Jurkat, Clone E6-1 (cell line): ENCODE results near the gene C2orf68.
"Not testable (repeated sequence)": the region's sequence is repeated elsewhere in the genome, so short reads cannot be mapped to it uniquely, and the experiment has no call there.

Experiments used
- DNase-seq: peaks from one replicate; pipeline ENCODE4 v3.0.0-alpha.2; 2011; ENCODE audit warnings: low read depth, low spot score
- H3K4me3 ChIP-seq: 2 replicates; pipeline ENCODE4 v1.5.1; 2011; ENCODE audit warnings: mild to moderate bottlenecking, low read length, control low read depth, moderate library complexity

The C2orf68 gene

DNA sequence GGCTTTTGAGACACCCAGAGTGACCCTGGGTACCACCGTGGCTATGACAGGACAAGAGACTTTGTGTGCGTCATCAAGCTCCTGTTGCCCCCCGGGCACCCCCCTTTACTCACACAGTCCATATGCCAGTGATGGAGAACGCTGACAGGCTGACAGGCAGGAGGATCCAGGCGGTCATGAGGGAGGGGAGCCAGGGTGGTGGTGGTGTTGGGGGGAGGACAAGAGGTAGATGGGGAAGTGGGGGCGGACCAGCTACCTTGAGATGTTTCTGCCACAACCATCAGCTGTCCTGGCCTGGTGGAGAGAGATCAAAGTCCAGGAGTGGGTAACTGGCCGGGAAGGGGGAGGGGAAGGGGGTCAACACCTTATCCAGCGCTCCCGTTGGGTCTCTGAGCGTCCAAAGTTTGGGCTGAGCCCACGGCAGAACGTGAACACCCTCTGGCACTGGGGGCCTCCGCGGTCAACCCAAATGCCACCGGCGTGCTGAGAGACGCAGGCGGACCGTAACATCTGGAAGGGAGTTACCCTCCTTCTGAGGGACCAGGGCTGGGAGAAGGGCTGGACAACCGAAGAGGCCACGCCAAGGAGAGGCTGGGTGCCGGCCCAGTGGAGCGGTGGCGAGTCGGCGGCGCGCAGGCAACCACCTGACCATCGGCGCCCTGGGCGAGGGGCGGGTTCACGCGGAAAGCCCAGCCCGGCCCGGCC lies 9.9 kb downstream of the C2orf68 start:
- H3K4me3 ChIP-seq, result no peak overlapping the region
- DNase-seq, result no peak

DNA sequence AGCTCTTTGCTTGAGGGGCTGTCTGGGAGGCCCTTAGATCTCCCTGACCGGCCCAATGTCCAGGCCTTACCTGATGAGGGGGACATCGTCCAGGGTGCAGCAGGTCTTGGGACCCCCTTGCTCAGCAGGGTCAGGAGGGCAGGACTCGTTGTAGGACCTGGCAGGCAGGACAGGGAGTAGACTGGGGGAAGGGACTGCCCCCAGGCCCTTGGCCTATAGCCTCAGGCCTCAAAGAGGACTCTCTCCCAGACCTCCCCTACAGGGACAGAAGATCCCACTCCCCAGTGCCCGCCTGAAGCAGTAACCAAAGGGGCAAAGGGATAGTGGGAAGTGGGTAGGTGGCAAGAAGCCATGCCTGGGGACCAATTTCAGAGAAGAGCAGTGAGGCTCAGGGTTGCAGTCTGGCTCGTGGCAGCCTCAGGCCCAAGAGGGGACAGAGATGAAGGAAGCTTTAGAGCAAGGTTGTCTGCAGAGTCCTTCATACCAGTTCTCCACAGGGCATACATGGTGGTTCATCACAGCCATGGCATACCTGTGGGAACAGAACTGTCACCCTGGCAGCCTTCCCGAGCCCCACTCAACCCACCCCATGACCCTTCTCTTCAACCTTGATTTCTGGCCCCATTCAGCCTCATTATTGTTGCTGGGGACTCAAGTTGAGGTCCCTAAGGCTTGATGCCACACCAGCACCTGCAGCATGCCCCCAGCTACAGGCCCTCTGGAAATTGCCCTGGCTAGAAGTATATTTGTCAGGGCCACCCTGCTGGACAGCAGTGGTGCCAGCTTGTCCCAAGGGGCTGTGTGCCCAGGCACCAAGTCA lies 10.7 kb downstream of the C2orf68 start:
- no peak overlapping the region for H3K4me3 ChIP-seq
- DNase-seq, result no peak

DNA sequence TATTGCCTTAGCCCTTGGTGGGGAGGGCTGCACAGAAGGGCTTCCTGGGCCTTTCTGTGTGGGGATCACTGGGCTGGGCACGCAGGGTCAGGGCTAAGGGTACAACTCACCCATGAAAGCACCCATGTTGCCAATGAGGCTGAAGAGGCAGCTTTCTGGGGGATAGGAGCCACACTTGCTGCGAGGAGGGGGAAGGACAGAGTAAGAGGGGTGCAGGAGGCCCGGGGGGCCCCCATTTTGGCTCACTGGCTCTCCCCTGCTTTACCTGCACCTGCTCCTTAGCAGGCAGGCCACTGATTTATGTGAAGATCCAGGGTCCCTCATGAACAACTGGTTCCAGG lies 11.7 kb downstream of the C2orf68 start:
- no peak overlapping the region for H3K4me3 ChIP-seq
- DNase-seq, result no peak

DNA sequence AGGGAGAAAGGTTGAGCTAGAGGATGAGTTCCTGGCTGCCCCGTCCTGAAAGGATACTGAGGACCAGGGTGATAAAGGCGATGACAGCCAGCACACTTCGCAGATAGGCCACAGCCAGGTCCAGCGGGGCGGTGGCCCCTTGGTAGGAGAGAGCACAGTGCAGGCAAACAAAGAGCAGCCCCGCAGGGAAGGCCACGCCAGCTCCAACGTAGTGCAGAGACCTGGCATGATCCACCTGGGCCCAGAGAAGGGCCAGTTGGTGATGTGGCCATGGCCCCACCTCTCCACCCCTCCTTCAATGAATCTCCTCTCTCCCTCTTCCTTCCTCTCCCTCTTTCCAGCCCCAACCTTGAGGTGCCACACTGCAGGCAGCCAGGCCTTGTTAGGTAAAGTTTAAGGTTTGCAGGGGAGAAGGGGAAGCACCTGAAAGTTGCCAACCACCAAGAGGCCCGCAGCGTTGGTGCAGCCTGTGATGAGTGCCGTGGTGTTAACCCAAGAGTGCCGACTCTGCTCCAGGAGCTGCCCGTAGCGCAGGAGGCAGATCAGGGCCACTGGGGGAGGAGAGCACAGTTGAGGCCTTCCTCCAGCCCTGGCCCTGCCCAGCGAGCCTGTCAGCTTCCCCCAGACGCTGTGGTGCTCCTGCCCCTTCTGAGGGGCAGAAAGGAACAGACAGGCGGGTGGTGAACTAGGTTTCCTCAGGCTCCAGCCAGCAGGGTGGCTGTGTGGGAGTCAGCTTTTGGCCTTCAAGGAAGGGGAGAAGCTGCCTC lies 12.2 kb downstream of the C2orf68 start:
- no peak for DNase-seq
- no peak overlapping the region for H3K4me3 ChIP-seq

DNA sequence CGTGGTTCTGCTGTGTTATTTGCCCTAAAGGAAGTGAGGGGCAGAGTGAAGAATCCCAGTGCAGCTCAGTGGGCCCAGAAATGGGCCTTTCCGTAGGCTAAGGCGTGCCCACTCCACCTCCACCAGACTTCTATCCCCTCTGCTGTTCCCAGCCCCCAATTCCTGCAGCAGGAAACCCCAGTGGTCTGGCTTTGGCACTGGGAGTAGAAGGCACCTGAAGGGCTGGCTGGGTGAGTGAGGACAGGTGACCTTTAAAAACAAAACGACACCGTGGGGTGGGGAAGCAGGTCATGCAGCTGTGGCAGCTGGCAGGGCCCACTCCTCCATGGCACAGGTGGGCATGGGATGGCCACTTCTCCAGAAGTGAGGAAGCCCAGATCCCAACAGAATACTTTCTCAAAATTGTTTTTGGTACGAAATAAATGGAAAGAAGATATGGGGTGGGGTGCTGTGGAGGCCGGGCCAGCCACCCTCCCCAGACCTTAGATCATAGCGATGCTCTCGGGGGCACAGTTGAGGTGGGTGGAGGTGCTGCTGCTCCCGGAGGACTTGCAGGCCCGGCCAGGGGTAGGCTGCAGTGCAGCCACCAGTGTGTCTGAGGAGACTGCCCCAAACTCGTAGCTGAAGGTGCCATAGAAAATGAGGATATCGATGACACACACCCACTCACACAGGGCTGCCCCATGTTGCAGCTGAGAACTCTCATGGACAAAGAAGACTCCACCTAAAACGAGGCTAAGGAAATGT lies 13.1 kb downstream of the C2orf68 start:
- no peak for DNase-seq
- H3K4me3 ChIP-seq, result no peak overlapping the region

DNA sequence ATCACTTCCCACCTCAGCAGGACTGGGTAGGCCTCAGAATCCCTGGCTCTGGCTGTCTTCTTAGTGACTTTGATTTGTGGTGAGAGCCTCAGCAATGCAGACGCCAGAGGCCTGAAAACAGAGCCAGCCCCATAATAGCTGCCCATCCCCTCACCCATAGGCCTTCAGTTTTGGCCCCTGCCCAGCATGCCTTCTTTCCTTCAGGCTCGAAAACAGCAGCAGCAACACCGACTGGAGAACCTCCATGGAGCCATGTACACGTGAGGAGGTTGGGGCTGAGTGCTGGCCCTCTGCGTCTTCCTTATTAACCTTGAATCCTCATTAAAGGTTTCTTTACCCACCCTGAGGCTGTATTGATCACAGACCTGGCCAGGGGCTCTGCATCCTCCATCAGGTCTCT lies 14.6 kb downstream of the C2orf68 start:
- no peak overlapping the region for H3K4me3 ChIP-seq

DNA sequence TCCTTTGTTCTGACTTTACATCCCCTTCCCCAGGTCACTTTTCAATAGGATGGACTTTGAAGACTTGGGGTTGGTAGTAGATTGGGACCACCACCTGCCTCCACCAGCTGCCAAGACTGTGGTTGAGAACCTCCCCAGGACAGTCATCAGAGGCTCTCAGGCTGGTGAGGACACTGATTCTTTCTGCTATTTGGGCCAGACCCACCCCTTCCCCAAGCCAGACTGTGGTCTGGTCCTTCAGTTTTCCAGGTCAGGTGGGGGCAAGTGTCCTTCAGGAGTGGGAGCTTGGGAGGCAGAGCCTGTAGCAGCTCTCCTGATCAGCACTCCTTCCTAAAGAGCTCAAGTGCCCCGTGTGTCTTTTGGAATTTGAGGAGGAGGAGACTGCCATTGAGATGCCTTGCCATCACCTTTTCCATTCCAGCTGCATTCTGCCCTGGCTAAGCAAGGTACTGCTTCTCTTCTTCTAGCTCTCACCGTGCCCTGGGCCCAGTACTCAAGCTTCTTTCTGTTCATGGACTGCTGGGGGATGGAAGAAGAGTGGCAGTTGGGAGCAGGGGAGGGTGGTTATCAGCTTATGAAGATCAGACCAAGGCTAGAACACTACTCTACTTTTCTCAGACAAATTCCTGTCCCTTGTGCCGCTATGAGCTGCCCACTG lies 15.3 kb downstream of the C2orf68 start:
- peak overlapping the region; percentile 98 for H3K4me3 ChIP-seq

More for the DNA sequence above, 14.6 kb downstream of the C2orf68 start:
- DNase-seq, result no peak

DNA sequence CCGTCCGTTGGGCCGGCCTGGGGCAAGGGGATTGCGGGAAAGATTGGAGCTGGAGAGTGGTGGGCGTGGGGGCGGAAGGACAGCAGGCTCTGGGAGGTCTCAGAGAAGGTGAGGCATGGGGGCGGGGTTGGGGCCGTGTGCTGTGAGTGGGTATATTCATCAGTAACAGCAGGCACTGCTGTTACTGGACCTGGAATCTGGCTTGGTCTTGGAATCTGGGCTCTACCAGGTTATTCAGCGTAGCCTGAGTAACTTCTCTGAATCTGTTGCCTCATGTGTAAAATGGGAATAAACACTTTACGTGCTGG lies 15.9 kb downstream of the C2orf68 start:
- H3K4me3 ChIP-seq, result peak overlapping the region; percentile 98
- no peak for DNase-seq

More for the DNA sequence above, 15.3 kb downstream of the C2orf68 start:
- DNase-seq, result no peak

DNA sequence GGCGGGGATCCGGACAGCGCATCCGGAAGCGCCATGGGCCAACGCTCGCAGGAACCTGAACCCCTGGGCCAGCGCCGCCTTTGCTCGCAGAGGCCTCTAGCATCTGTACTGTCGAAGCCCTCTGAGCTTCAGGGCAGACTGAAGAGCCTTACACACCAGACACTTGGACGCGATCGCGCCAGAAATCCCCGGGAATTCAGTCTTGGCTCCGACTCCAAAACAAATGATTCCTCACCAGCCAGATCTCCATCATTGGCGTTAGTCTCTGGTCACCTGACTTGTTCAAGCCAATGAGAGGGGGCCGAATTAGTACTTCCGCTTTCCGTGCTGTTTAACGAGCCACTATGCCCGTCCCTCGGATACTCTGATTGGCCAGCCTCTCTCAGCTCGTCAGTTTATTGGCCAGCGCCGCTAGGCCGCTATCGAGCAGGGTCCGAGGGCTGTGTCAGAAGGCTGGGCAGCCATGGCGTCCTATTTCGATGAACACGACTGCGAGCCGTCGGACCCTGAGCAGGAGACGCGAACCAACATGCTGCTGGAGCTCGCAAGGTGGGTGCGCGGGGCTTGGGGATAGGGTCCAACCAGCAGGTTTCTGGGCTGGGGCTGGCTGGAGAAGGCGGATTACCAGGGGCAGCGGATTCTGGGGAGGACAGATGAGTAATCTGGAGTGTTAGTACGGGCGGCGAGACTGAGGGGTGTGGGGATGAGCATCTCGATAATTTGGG lies 16.4 kb downstream of the C2orf68 start, which contains the start of gene RNF181:
Gene RNF181 (plus strand): TSS at position 445 of the 725 bp plus-strand sequence. CDS start 19 bp downstream, at position 464.
- peak; percentile 96 for DNase-seq
- H3K4me3 ChIP-seq, result peak within 1 kb of the TSS; percentile 98

DNA sequence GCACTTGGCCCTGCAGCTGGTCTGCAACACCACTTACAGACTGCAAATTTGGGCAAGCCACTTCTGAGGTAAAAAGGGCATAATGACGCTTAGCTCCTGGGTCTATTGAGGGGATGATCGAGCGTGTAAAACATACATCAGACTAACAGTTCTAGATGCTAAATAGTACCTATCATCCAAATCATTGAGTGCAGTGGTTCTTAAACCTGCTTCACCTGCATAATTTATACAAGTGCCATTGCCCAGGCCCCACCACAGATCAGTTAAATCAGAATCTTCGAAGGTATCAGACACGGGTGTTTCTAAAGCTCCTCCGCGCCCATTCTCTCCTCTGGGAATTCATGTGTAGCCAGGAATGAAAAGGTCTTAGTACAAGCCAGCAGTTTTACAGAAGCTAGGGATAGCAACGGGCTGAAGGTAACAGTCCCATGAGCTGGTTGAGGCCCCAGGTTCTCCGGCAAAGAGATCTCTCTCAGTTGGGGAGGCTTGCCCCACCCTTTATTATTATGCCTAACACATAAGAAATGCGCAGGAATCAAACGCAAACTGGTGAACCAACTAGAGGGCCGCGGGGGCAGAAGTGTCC lies 17.1 kb downstream of the C2orf68 start:
- no peak for DNase-seq
- H3K4me3 ChIP-seq, result peak overlapping the region; percentile 98

DNA sequence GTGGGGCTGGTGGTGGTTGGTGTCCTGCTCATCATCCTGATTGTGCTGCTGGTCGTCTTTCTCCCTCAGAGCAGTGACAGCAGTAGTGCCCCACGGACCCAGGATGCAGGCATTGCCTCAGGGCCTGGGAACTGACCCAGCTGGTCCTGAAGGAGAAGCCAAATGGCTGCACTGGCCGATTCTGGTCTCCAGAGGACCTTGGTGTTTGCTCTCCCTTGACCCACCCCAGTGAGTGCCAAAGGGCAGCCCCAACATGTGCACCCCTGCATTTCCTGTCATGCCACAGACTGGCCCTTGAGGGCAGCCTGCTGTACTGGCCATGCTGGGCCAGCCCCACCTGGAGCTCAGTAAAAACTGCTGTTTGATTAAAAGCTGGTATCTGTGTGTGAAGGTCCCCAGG lies 18.8 kb downstream of the C2orf68 start:
- no peak overlapping the region for H3K4me3 ChIP-seq
- no peak for DNase-seq

DNA sequence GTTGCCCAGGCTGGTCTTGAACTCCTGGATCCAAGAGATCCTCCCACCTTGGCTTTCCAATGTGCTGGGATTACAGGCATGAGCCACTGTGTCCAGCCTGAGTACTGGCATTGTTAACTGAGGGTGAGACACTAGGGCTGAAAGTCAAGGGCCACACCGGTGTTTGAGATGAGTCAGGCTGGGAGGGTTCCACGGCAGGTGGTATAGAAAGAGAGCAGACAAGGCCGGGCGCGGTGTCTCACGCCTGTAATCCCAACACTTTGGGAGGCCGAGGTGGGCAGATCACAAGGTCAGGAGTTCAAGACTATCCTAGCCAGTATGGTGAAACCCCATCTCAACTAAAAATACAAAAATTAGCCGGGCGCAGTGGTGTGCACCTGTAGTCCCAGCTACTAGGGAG lies 19.6 kb downstream of the C2orf68 start:
- not testable (repeated sequence) for H3K4me3 ChIP-seq, DNase-seq

DNA sequence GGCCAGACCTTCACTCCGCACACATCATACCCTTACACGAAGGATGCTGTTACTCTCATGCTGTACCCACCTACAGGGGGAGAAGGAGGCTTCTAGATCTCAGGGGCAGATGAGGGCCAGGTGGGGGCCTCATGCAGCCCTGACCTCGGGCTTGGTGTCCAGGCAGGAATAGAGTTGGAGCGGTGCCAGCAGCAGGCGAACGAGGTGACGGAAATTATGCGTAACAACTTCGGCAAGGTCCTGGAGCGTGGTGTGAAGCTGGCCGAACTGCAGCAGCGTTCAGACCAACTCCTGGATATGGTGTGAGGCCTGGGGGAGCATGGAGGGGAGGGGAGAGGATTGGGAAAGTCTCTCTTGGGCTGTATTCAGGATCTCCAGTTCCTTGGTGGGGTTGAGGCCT lies 20.3 kb downstream of the C2orf68 start:
- H3K4me3 ChIP-seq, result no peak overlapping the region
- no peak for DNase-seq

DNA sequence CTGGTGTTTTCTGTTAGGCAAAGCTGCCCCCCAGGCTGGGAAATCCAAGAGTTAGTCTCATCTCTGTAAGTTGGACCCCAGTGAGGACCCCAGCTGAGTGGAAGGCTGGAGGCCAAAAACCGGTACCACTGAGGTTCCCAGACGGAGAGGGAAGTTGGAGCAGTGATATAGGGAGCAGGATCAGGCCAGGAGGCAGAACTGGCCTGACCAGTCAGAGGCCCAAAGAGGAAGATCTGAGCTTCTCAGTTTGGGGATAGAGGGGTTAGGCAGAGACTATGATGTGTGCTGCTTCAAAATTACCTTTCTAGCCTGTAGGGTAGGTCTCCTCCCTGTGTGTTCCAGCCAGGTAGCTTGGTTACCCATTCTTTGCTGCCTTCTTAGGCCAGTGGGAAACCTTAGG lies 20.9 kb downstream of the C2orf68 start:
- no peak for DNase-seq
- H3K4me3 ChIP-seq, result no peak overlapping the region

DNA sequence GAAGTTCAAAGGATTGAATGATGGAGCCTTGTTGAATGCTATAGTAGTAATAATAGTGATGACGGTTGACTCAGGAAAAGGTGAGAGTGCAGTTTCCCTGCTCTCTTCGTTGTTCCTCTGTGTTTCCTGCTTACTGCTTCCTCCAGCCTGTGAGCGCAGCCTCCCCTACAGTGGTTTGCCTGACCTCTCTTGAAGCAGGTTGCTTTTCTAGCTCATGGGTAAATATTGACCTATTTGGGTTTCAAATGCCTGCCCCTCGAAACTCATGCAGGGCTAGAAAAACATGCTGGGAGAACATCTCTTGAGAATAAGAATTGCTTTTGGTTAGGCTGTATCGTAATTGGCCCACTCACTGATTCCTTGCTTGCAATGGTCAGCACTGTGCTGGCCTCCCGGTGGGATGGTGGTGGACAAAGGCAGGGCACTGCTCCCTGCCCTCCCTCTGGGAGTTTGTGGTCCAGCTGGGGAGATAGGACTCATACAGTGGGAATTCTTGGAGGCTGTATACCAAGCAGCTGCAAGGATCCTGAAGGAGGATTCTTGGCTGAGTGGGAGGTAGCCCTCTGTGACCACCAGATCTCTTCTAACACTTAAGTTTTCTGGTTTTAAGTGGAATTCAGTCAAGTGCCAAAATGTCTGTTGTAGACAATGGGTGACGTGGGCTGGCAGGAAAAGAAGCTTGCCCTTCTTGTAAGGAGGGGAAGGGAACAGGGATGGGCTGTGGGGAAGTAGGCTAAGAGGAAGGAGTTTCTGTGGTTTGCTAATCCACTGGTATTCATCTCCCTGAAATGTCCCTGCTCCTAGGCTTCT lies 21.7 kb downstream of the C2orf68 start:
- DNase-seq, result no peak
- no peak overlapping the region for H3K4me3 ChIP-seq

DNA sequence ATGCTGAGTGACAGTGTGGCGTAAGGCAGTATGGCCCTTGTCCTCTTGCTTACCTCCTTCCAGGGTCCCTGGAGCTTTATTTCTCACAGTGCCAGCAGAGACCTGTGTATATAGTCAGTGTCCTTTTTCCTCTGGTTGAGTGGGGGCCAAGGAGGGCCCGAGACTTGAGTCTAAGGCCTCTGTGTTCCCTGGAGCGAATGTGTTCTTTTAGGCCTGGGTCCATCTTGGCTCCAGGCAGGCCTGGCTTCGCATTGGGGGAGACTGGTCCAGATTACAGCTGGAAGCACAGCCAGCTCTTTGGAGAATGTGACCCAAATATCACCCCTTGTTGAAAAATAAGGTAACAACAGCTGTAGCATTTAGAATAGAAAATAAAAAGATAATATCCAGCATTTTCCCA lies 22.7 kb downstream of the C2orf68 start:
- no peak for DNase-seq
- H3K4me3 ChIP-seq, result no peak overlapping the region

DNA sequence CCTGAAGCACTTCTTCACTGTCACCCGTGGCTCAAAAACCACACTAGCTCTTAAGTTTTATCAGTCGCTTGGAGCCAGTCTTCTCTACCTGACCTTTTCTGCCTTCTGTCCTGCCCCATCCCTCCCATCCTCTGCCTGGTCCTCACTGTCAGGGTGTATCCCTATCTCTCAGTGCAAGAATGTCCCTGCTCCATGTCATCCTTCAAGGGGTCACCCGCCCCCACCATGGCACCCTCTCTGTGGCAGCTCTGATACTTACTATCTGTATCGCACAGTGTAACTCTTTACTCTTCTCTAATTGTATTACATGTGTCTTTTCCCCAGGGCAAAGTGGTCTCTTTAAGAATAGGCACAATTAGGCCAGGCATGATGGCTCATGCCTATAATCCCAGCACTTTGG lies 23.2 kb downstream of the C2orf68 start:
- no peak for DNase-seq
- no peak overlapping the region for H3K4me3 ChIP-seq
